Osteoblast (primary cell): Measurements from ENCODE around the gene CXXC1. TPM values are rescaled to one million over a fixed set of nuclear protein-coding genes. Genes with fewer than 3 reads are reported as not detected.

Source experiments
- DNase-seq: peaks from one replicate; pipeline ENCODE4 v3.0.0; 2011; ENCODE audit warnings: low spot score, mixed read lengths; ENCODE audit not compliant: insufficient read length; ENCODE audit errors: missing footprints
- H2AFZ ChIP-seq: 2 replicates; pipeline ENCODE4 v1.6.0; 2011; ENCODE audit warnings: mild to moderate bottlenecking, low read length
- H3K27ac ChIP-seq: 2 replicates; pipeline ENCODE4 v1.5.1; 2011; ENCODE audit warnings: mild to moderate bottlenecking, low read depth, low read length, moderate library complexity
- H3K27me3 ChIP-seq: 2 replicates; pipeline ENCODE4 v1.6.0; 2012; ENCODE audit warnings: mild to moderate bottlenecking, control low read depth, inconsistent platforms, low read length, moderate library complexity; ENCODE audit not compliant: insufficient read depth
- H3K36me3 ChIP-seq: 2 replicates; pipeline ENCODE4 v1.5.1; 2011; ENCODE audit warnings: mild to moderate bottlenecking, low read length, control low read depth, moderate library complexity; ENCODE audit not compliant: insufficient read depth
- H3K4me1 ChIP-seq: 2 replicates; pipeline ENCODE4 v1.5.1; 2011; ENCODE audit warnings: mild to moderate bottlenecking, low read length, control low read depth, moderate library complexity; ENCODE audit not compliant: insufficient read depth
- H3K4me2 ChIP-seq: 2 replicates; pipeline ENCODE4 v1.6.0; 2011; ENCODE audit warnings: mild to moderate bottlenecking, low read length; ENCODE audit not compliant: insufficient read depth
- H3K4me3 ChIP-seq: fragments of 200-600 bp; sonication (generic); 3 replicates; pipeline ENCODE4 v1.5.1; 2012; ENCODE audit warnings: mild to moderate bottlenecking, low read length, inconsistent platforms; ENCODE audit not compliant: insufficient read depth
- H3K79me2 ChIP-seq: 2 replicates; pipeline ENCODE4 v1.6.0; 2012; ENCODE audit warnings: mild to moderate bottlenecking, low read length, control low read depth, inconsistent platforms; ENCODE audit not compliant: insufficient read depth
- H3K9me3 ChIP-seq: 2 replicates; pipeline ENCODE4 v1.5.1; 2011; ENCODE audit warnings: low read depth, low read length, control low read depth
- H4K20me1 ChIP-seq: 2 replicates; pipeline ENCODE4 v1.6.0; 2012; ENCODE audit warnings: mild to moderate bottlenecking, low read length, control low read depth; ENCODE audit not compliant: insufficient read depth
- CTCF ChIP-seq: IDR thresholded peaks from 2 replicates; pipeline ENCODE4 v1.5.1; 2011; ENCODE audit warnings: mild to moderate bottlenecking, low read depth, low read length, moderate library complexity; ENCODE audit errors: extremely low read depth
- total RNA-seq: library from RNA; depleted of rRNA; stranded (reverse); fragments of >200 nt; gene quantifications from 2 replicates; pipeline ENCODE4 v1.2.3, GENCODE V29; 2012

CXXC1 gene
- total RNA-seq, 1 donor, result 33.3 TPM

GRCh38 chr18:50281972-50282520 is 5.4 kb downstream of the CXXC1 start:
- H3K4me1 ChIP-seq, result peaks cover 34% of the 10 kb centered on the region
- H2AFZ ChIP-seq, result peak overlapping the region; percentile 98
- no peak for DNase-seq
- peak overlapping the region; percentile 93 for H3K4me2 ChIP-seq
- H3K4me3 ChIP-seq, result peak overlapping the region; percentile 100
- peaks cover 48% of the 10 kb centered on the region for H3K79me2 ChIP-seq
- no peak for TF ChIP-seq CTCF
- H3K9me3 ChIP-seq, result no peaks in the 10 kb centered on the region
- H3K27me3 ChIP-seq, result no peaks in the 10 kb centered on the region
- peaks cover 32% of the 10 kb centered on the region for H3K36me3 ChIP-seq
- H3K27ac ChIP-seq, result peak overlapping the region; percentile 91
- H4K20me1 ChIP-seq, result peaks cover 18% of the 10 kb centered on the region

- no peak for TF ChIP-seq CTCF
- H3K4me1 ChIP-seq, result peaks cover 34% of the 10 kb centered on the region
- H3K79me2 ChIP-seq, result peaks cover 49% of the 10 kb centered on the region
- H3K4me3 ChIP-seq, result peak within 1 kb of the TSS; percentile 100
- H3K9me3 ChIP-seq, result no peaks in the 10 kb centered on the region
- H3K27ac ChIP-seq, result peak within 1 kb of the TSS; percentile 91
- peaks cover 38% of the 10 kb centered on the region for H3K36me3 ChIP-seq
- peaks cover 22% of the 10 kb centered on the region for H4K20me1 ChIP-seq
- H3K27me3 ChIP-seq, result no peaks in the 10 kb centered on the region
- DNase-seq, result peak; percentile 100
- H2AFZ ChIP-seq, result peak within 1 kb of the TSS; percentile 98
- H3K4me2 ChIP-seq, result peak within 1 kb of the TSS; percentile 93
These were observed 6.1 kb downstream of the CXXC1 start, which contains the start of gene MBD1 for GRCh38 chr18:50281295-50281971. Gene MBD1, minus strand, starts transcription at chr18:50281523. Its CDS starts 1,531 bp downstream, at chr18:50279992.

- TF ChIP-seq CTCF, result no peak
- peak overlapping the region; percentile 98 for H2AFZ ChIP-seq
- no peak for DNase-seq
- H3K27me3 ChIP-seq, result no peaks in the 10 kb centered on the region
- H3K27ac ChIP-seq, result peak overlapping the region; percentile 91
- H3K4me2 ChIP-seq, result peak overlapping the region; percentile 93
- H3K36me3 ChIP-seq, result peaks cover 44% of the 10 kb centered on the region
- H3K9me3 ChIP-seq, result no peaks in the 10 kb centered on the region
- peak overlapping the region; percentile 100 for H3K4me3 ChIP-seq
- H4K20me1 ChIP-seq, result peaks cover 22% of the 10 kb centered on the region
- peaks cover 47% of the 10 kb centered on the region for H3K79me2 ChIP-seq
- peaks cover 34% of the 10 kb centered on the region for H3K4me1 ChIP-seq
These were observed 6.7 kb downstream of the CXXC1 start for GRCh38 chr18:50280707-50281294.

GRCh38 chr18:50279752-50280151 is 7.7 kb downstream of the CXXC1 start:
- peaks cover 34% of the 10 kb centered on the region for H3K4me1 ChIP-seq
- H3K27ac ChIP-seq, result peak overlapping the region; percentile 91
- H4K20me1 ChIP-seq, result peaks cover 22% of the 10 kb centered on the region
- H3K9me3 ChIP-seq, result no peaks in the 10 kb centered on the region
- DNase-seq, result no peak
- H3K27me3 ChIP-seq, result no peaks in the 10 kb centered on the region
- peaks cover 47% of the 10 kb centered on the region for H3K36me3 ChIP-seq
- TF ChIP-seq CTCF, result no peak
- no peak overlapping the region for H2AFZ ChIP-seq
- peak overlapping the region; percentile 93 for H3K4me2 ChIP-seq
- peaks cover 48% of the 10 kb centered on the region for H3K79me2 ChIP-seq
- H3K4me3 ChIP-seq, result peak overlapping the region; percentile 100
